T-helper 2 cell treated with Interferon-gamma antibody and Interleukin-4, amounts not matched to agents 5 μg/mL and 100 μg/mL, for 36 hours (primary cell): ENCODE measurements around the gene NUDCD2.
"Not testable (repeated sequence)": the region's sequence is repeated elsewhere in the genome, so short reads cannot be mapped to it uniquely, and the experiment has no call there.

ENCODE experiments used
- DNase-seq: peaks from one replicate; pipeline ENCODE4 v3.0.0; 2021; ENCODE audit warnings: low spot score
- H3K27ac Mint-ChIP-seq: one replicate; pipeline ENCODE4 v1.8.0; 2021; ENCODE audit warnings: mild to moderate bottlenecking, mixed read lengths
- H3K27me3 Mint-ChIP-seq: one replicate; pipeline ENCODE4 v1.8.0; 2021; ENCODE audit warnings: low read depth, mixed read lengths
- H3K36me3 Mint-ChIP-seq: one replicate; pipeline ENCODE4 v1.8.0; 2021; ENCODE audit warnings: low read depth, mixed read lengths
- H3K4me1 Mint-ChIP-seq: one replicate; pipeline ENCODE4 v1.8.0; 2021; ENCODE audit warnings: low read depth, mixed read lengths
- H3K4me3 Mint-ChIP-seq: one replicate; pipeline ENCODE4 v1.8.0; 2022; ENCODE audit warnings: mild to moderate bottlenecking, moderate library complexity, mixed read lengths
- H3K9me3 Mint-ChIP-seq: one replicate; pipeline ENCODE4 v1.8.0; 2021; ENCODE audit warnings: mixed read lengths

NUDCD2 gene

GRCh38 chr5:163397354-163397753 is 62.5 kb downstream of the NUDCD2 start:
- DNase-seq, result no peak
- no peaks in the 10 kb centered on the region for H3K36me3 Mint-ChIP-seq
- peaks cover 4% of the 10 kb centered on the region for H3K27me3 Mint-ChIP-seq

GRCh38 chr5:163396818-163397340 is 63.0 kb downstream of the NUDCD2 start:
- H3K4me1 Mint-ChIP-seq, H3K36me3 Mint-ChIP-seq, DNase-seq, H3K9me3 Mint-ChIP-seq, H3K27ac Mint-ChIP-seq, H3K27me3 Mint-ChIP-seq, H3K4me3 Mint-ChIP-seq: not testable (repeated sequence)

More at GRCh38 chr5:163397354-163397753, 62.5 kb downstream of the NUDCD2 start:
- Mint-ChIP-seq H3K9me3 (no peaks in the 10 kb centered on the region), H3K27ac (no peak overlapping the region), H3K4me1 (no peaks in the 10 kb centered on the region), H3K4me3 (no peak overlapping the region)
